HT-29 (cell line): ENCODE data around the gene HOXB3. TPM values are rescaled to one million over a fixed set of nuclear protein-coding genes. Genes with fewer than 3 reads are reported as not detected.

Source experiments
- DNase-seq: peaks from one replicate; pipeline ENCODE4 v3.0.0-alpha.2; 2015; ENCODE audit warnings: low spot score
- total RNA-seq: library from RNA; depleted of rRNA; stranded (reverse); fragments of >200 nt; shearing (Covaris generic); gene quantifications from 2 replicates; pipeline ENCODE4 v1.2.3, GENCODE V29; 2014

Gene HOXB3
- total RNA-seq, 1 experiment from 2014 or later = 99.5 TPM

DNA sequence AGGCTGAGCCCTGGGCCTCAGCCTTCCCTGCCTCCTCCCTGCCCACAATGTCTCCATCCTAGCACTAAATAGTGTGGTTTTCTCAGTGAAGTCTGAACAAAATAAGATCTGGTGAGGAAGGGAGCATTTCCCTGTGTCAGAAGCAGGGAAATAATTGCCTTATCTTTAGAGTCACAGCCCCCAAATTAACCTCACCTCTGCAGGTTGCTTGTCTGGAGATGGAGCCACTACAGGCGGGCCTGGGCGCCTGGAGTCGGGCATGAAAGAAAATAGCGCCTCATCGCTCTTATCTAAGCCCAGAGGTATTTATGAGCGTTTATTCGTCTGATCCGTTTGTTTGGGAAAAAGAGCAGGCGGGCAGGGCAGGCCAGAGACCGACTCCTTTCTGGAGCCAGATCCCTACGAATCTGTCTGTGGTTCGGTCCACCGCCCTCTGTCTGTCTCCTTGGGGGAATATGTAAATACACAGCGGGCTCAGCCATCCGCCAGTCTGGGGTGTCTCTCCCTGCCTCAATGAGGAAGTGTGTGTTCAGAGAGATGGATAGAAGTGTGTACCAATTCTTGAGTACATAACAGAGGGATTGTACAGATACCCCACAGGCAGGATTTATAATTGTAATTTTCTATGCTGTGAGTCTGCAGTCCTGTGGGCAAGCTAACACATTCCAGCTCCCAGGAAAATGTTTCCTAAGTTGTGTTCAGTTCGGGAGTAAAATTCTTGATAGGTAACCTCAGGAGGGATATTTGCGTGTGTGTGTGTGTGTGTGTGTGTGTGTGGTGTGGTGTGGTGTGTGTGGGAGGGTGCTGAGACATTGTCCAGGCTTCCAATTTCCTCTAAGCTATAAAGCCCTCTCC, 10.4 kb upstream of the HOXB3 start:
- DNase-seq = peak; percentile 68

DNA sequence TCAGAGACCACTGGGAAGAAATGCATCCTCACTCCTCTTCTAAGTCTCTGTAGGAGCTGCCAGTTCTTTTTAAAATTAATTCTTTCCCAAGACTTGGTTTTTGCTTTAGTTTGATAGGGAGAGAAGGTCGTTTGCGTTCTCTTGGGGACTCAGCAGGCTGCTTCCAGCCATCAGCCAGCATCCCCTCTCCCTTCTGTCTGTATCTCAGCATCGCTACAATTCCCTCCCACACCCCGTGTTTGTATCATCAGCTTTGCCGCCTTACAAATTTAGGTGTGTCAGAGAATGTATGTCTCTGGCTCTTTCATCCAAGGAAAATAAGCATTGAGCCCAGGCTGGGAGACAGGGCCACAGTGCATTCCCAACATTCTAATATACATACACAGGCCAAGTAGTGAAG, 9.3 kb upstream of the HOXB3 start:
- no peak for DNase-seq

DNA sequence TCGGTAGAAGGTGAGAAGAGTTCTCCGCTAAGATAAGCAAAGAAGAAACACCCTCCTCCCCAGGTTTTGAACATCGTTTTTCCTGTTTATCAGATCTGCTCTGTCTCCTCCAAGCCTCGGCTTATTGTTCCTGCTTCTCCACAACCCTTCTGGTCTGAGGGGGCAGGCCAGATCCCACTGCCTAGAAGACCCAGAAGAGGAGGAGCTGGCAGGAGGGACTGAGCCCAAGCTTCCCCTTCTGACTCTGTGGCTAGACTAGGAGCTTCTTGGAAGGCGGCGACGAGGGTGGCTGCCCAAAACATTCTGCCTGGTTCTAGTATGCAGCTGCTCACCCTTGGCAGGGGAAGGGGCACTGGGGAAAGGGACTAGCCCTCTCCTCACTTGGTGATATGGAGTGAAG, 8.7 kb upstream of the HOXB3 start:
- DNase-seq = peak; percentile 71

DNA sequence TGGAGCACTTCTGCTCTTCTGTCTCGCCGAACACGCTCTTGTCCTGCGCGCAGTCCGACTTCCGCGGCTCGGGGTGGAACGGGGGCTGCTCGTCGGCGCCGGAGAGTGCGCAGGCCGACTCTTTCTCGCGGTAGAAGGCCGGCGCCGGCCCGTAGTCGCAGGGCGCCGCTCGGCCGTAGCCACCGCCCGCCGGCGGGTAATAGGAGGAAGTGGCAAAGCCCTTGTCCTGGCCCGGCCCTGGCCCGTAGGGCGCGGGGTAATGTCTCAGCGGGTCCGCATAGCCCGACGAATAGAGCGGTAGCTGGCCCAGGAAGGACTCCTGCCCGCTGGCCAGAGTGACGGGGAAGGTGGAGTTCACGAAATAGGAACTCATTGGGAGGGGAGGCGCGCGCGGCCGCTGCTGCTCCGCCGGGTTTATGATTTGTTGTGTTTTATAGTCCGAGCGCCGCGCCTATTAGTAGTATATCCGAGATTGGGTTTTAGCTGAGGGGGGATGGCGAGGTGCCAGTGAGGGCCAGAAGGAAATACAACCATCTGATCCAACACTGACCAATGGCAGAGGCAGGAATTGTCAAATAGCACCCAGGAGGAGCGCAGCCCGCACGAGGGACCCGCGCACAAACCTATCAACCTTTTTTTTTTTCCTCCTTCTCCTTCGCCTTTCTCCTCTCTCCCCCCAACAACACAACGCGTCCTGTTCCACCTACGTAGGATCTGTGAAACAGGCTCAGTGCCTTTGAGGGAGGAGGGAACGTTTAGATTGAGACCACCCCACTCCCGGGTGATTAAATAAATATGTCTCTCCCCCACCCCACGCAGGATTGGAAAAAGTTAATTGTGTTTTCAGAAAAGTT, 8.0 kb upstream of the HOXB3 start:
- DNase-seq = peak; percentile 85

DNA sequence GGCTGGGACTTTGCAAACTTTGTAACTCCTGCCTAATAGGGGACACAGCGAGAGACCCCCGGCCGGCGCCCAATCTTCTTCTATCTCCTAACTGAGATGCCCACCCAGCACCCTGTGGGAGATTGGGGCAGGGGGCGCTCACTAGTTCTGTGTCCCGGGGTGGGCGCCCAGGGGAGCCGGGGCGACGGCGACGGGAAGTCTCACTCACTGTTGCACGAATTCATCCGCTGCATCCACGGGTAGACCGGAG, 7.4 kb upstream of the HOXB3 start:
- DNase-seq = no peak

DNA sequence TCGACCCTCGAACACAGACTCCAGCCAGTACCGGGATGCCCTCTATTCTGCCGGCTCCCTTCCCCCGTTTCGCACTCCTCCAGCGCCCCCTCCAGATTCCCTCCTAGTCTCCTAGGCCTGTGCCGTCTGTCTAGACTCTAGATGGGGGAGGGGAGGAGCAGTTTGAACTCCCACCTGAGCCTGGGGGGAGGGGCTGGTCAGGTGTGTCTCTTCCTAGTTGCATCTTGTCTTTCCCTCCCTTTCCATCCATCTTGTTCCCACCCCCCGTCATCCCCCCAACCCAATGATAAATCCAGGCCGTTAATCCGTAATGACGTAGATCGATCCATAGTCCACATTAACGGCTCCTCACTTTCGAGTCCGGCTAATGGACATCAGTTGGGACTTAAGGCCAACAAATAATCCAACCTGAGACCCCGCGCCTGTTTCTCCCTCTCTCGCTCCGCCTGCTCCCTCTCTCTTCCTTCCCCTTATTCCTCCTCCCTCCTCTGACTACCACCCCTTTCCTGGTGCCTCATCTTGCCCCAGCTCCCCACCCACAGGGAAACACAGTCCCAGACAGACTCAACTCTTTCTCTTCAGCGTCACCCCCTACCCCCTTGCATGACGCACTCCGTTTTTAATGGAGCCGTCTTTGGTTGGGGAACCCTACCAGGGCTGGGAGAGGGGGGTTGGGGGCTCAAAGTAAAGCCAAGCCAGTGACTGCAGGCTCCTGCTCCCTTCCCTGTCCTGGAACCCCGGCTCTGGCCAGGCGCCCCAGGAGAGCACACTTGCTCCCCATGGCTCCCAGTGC, 6.9 kb upstream of the HOXB3 start:
- peak; percentile 75 for DNase-seq

DNA sequence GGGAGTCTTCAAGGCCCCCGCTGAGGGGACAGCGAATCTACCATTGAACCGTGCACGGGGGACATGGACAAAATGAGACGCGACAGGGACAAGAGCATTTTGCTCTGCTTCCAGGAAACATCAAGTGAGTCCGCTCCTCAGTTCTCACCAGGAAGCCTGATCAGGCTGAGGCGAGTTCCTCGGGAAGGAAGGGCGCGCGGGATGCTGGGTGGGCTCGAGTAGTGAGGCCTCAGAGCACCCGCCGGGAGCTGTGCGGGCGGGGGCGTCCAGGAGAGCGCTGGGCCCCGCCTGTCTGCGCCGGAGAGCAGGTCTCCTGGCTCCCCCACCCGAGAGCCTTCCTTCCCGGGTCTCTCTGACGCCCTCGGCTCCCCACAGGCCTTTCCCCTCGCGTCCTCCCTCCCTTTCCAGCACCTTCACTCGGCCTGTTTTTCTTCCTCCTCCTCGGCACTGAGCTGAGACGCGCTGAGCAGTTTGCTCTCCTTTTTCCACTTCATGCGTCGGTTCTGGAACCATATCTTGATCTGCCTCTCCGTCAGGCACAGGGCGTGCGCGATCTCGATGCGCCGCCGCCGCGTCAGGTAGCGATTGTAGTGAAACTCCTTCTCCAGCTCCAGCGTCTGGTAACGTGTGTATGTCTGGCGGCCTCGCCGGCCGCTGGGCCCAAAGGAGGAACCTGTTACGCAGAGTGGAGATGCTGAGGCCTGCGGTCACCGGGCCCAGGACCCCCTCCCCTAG, 6.1 kb upstream of the HOXB3 start:
- DNase-seq = peak; percentile 76

DNA sequence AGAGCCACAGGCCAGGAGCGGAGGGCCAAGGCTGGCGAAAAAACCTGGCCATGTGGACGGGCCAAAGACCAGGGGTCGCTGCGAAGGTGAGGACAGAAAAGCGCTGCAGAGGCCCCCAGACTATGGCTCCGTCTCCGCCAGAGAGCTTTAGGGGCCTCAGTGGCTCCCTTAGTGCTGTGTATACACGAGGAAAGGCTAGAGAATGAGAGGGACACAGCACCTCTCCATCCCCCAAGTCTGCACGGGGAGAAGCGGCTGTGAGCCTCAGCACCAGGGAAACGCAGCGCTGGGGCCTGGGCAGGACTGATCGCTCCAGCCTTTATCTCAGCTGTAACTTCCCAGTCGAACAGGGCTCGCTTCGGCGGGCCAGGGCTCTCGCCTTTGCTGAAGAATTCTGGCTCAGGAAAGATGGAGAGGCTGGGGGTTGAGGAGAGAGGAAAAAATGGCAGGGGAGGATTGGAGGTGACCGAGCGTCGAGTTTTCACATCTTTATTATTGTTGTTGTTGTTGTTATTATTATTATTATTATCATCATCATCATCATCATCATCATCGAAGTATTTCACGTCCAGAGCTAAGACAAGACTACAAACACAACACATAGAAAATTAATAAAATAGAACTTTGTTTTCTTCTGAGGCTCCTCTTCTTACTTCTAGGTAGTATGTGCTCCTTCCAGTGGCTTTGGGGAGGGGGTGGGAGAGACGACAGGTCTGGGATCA, 5.4 kb upstream of the HOXB3 start:
- DNase-seq = no peak

DNA sequence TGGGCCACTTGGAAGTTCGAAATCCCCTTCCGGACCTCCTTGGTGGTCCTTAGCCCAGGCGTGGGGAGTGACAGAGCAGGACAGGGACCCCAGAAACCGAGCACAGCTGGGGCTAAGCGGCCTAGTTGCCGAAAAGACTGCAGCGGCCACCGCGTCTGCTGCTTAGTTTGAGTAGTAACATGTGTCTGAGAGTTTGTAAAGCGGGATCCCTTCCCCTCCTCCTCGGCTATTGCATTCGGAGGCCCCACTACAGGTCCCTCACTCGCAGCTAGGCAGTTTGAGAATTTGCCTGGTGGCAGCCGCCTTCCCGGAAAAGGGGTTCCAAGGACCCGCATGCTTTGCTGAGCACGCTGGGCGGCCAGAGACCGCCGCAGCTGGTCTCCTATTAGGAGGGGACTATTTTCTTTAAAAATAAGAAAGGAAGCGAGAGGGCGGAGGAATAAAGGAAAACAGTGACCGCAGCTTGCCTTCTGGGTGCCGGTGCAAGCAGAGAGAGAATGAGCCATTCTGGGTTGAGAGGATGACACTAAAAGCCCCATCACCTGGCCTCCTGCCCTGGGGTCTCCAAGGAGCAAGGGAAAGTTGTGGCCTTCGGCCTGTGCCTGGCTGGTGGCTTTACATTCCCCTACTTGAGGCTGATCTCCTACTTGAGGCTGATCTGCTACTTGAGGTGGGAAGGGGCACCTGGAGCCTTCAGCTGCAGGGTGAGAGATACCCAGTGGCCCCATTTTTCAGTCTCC, 4.7 kb upstream of the HOXB3 start:
- peak; percentile 72 for DNase-seq

DNA sequence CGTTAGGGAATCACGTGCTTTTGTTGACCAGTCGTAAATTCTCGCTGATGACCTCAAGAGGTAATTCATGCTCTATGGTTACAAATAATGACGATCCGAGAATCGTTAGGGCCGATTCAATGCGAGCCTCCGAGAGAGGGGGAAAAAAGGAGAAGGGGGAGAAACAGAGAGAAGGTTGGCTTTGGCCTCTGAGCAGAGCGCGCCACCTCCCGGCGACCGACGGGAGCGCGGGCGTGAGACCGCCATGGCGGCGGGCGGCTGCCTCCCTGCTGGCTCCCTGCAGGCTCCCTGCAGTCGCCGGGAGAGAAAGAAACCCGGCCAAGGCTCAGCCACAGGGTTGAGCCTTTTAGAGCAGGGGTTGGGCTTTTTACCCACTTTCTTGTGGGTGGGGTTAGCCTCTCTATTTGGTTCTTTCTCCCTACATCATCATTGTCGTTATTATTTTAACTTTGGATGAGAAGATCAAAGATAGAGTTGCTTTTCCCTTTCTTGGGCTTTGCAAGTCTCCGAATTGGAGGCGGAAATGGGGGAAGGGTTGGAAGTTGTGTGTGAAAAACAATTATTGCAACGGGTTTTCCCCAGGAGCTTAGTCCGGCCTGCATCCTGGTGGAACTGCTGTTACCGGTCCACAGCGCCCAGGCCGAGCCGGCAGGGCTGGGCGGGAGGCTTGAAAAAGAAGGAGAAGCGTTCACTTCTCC, 3.9 kb upstream of the HOXB3 start:
- DNase-seq = no peak

DNA sequence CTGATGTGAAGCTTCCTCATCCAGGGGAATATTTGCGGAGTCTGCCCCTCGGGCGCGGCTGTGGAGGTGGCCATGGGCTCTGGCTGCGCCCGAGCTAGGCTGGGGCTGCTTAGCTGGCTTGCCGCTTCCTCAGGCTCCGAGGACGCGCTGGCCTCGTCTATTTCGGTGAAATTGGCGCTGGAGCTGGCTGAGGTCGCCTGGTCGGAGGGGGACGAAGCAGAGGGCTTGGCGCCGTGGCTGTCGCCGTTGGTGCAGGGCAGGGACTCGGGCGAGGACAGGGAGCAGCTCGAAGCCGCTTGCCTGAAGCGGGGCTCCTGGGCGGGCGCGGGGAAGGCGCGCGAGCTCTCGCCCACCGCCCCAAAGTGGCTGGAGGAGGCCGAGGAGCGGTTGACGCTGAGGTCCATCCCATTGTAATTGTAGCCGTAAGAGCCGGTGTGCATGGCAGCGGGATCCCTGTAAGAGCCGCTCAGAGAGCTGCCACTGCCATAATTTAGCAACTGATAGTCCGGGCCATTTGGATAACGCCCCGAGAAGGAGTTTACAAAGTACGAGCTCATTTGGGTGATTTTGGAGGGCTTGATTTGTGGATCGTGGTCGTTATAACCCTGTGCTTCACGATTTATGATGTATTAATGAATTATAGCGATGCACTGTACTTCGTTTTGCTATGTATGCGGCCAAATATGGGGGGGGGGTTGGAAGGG, 3.2 kb upstream of the HOXB3 start, which contains the start of gene HOXB5:
HOXB5 (minus strand) TSS at position 654 of the 704 bp plus-strand sequence; CDS start at position 557, 97 bp downstream.
- no peak for DNase-seq

DNA sequence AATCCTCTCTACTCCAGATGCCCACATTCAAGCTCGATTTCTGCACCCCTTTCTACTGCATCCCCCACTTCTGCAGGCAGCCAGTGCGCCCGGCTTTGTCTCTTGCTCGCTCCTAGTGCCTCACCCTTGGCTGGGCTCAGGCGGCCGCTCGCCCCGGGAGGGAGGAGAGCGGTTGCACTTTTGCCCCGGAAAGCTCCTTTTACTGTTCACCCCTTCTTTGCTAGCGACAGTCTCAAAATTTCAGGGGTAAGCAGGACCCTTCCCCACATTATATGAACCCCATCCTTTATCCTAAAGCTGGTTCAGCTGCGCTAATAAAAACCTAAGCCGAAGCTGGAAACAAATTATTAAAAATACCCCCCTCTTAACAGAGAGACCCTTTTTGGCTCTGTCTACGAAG, 2.5 kb upstream of the HOXB3 start:
- DNase-seq = peak; percentile 64

DNA sequence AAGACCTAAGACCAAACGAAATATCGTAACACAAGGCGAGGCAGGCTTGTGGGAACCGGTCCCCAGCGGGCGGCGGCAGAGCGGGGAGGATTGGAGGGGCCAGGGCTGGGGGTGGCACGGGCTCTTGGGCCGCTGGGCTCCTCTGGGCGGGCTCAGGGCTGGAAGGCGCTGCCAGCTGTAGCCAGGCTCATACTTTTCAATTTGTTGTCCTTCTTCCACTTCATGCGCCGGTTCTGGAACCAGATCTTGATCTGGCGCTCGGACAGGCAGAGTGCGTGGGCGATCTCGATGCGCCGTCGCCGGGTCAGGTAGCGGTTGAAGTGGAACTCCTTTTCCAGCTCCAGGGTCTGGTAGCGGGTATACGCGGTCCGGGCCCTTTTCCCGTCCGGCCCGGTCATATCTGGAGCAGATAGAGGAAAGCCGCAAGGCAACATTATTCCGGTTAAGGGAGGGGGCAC, 2.0 kb upstream of the HOXB3 start:
- DNase-seq = no peak

DNA sequence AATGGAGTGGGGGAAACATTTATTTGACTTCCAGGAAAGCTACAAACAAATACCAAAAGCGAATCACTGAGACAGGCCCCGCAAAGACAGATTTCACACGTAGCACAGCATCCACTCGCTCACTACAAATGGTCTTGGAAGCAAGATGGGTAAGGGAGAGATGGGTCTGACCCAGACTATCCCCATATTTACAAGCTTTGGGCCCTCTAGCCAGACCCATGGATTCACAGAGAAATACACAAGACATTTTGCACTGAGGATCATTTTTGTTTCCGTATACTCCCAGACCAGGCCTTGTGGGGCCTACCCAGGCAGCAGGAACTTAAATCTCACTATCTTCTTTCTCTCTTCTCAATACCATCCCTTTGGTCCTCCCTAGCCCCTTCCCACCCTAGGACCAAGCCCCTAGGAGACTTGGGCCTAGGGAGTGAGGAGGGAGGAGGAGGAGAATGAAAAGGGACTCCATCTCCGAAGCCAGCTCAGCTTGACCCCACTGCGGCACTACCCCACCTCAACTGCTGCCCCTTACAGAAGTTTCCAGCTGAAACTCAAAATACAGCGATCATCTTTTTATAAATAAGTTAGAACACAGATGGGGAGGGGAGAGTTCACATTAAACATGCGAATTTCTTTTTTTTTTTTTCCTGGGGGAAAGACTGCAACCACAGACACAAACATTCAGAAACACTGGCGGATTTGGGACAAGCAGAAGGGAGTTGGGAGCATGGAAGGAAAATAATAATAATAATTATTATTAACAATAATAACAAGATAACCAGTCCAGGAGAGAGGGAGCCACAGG, 1.4 kb upstream of the HOXB3 start:
- peak; percentile 69 for DNase-seq

DNA sequence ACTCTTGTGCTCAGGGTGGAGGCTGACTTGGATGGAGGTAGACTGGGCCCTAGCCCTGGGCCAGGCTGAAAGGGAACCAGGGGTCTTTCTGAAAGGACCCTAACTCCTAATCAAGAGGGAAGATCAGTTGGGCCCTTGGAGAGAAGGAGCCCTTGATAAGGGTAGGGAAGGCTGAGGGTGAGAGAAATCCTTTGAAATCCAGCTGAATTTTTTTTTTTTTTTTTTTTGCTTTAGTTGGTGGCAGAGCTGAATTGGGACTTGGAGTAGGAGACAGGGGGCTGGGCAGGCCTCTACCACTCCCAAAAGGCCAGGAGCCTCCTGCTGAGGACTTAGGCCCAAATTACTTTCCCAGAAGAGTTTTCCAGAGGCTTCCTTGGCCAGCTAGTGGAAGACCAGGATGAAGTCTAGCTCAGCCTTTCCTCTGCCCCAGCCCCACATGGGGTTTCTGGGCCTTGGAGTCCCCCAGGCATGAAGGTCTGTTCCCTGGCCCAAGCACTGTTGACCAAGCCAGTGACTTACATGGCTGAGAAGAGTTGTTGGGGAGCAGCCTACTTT, 643 bp upstream of the HOXB3 start:
- DNase-seq = peak; percentile 70

DNA sequence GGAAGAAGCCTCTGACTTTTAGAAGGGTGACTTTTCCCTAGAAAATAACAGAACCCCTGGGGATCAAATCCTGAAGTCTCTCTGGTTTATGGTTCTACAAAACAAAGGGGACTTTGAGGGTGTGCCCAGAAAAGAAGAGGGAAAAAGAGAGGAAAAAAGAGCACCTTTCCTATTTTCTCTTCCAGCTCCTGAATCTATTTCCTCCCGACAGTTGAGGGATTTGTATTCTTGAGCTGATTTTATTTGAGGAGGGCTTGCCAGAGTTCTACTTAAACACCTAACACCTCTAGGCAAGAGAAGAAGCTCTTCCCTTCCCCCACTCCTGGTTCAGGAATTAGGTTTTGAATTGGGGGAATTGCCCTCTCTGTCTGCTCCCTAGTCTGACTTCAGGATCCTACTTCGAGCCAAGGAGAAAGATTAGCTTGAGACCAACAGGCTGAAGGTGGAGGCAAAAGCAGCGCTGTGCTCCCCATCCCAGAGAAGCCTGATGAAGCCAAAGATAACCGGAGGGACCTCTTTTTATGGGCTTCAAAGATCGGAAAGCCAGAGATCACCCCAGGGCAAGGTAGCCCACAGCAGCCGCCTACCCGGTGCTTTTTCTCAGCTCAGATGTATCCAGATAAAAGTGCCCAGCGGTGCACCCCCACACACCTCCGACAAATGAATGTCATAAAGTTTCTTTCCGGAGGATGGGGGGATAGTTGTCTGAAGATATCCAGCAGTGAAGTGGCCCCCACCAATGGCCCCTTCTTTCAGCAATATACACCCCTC, 796 bp downstream of the HOXB3 start:
- peak; percentile 75 for DNase-seq

DNA sequence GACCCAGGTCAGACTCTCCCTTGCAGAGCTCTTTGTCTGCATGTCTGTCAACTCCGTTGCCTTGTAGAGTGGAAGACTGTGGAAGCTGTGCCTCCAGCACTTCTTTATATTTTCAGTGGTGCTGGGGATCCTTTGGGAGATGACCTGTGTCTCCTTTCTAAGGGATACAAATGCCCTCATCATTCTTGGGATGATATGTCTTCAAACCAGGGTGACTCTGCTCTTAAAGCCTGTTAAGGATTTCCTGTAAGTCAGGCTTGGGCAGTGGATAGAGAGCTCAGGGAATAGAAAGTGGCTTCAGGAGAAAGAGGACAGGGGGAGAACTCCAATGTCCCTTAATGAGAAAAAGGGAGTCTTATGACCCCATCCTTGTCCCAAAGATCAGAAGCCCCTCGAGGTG, 1.5 kb downstream of the HOXB3 start:
- DNase-seq = peak; percentile 72
